Keratinocyte (primary cell): Measurements from ENCODE around the gene SLC26A4. TPM values are rescaled to one million over a fixed set of nuclear protein-coding genes. Genes with fewer than 3 reads are reported as not detected.

Source experiments
- DNase-seq: peaks from one replicate; pipeline ENCODE4 v3.0.0-alpha.2; 2011; ENCODE audit warnings: low read depth, missing footprints, low spot score
- FAIRE-seq: peaks from 2 replicates; lab custom pipeline; 2011; peaks lifted over from hg19 to GRCh38; lab: Jason Lieb, UNC
- H2AFZ ChIP-seq: 2 replicates; pipeline ENCODE4 v1.6.0; 2012; ENCODE audit warnings: low read length, control low read depth, inconsistent platforms; ENCODE audit not compliant: control insufficient read depth
- H3K27ac ChIP-seq: 2 replicates; pipeline ENCODE4 v1.5.1; 2011; ENCODE audit warnings: low read length; ENCODE audit not compliant: control insufficient read depth, insufficient read depth
- H3K27me3 ChIP-seq: 3 replicates; pipeline ENCODE4 v1.6.0; 2011; ENCODE audit warnings: low read length; ENCODE audit not compliant: control insufficient read depth, insufficient read depth; ENCODE audit errors: extremely low read depth
- H3K36me3 ChIP-seq, 2 experiments: 2 replicates in 1 of 2; 3 replicates in 1 of 2; pipeline ENCODE4 v1.5.1; 2011; ENCODE audit warnings: low read length in 2 of 2, mild to moderate bottlenecking in 1 of 2; ENCODE audit not compliant: control insufficient read depth in 2 of 2, insufficient read depth in 2 of 2; ENCODE audit errors: extremely low read depth in 1 of 2
- H3K4me1 ChIP-seq: 3 replicates; pipeline ENCODE4 v1.5.1; 2011; ENCODE audit warnings: low read length; ENCODE audit not compliant: control insufficient read depth, insufficient read depth; ENCODE audit errors: extremely low read depth
- H3K4me2 ChIP-seq: 3 replicates; pipeline ENCODE4 v1.6.0; 2011; ENCODE audit warnings: low read depth, low read length; ENCODE audit not compliant: control insufficient read depth, insufficient read depth; ENCODE audit errors: extremely low read depth
- H3K4me3 ChIP-seq, 3 experiments: fragments of 200-600 bp in 1 of 3; sonication (generic) in 1 of 3; 2 replicates in 2 of 3; 3 replicates in 1 of 3; pipeline ENCODE4 v1.5.1; 2011 to 2016; ENCODE audit warnings: low read length in 3 of 3, mild to moderate bottlenecking in 3 of 3, control low read depth in 2 of 3, inconsistent platforms in 1 of 3, low read depth in 1 of 3, mixed read lengths in 1 of 3, mixed run types in 1 of 3, moderate library complexity in 1 of 3; ENCODE audit not compliant: control insufficient read depth in 2 of 3, insufficient read depth in 2 of 3; ENCODE audit errors: extremely low read depth in 1 of 3
- H3K79me2 ChIP-seq: 2 replicates; pipeline ENCODE4 v1.6.0; 2012; ENCODE audit warnings: low read length; ENCODE audit not compliant: control insufficient read depth, insufficient read depth
- H3K9ac ChIP-seq: 3 replicates; pipeline ENCODE4 v1.6.0; 2011; ENCODE audit warnings: low read length; ENCODE audit not compliant: control insufficient read depth, insufficient read depth; ENCODE audit errors: extremely low read depth
- H3K9me1 ChIP-seq: 3 replicates; pipeline ENCODE4 v1.6.0; 2011; ENCODE audit warnings: low read length; ENCODE audit not compliant: control insufficient read depth, insufficient read depth; ENCODE audit errors: extremely low read depth
- H3K9me3 ChIP-seq: 2 replicates; pipeline ENCODE4 v1.5.1; 2012; ENCODE audit warnings: low read depth, low read length; ENCODE audit not compliant: control insufficient read depth
- H4K20me1 ChIP-seq: 3 replicates; pipeline ENCODE4 v1.6.0; 2011; ENCODE audit warnings: low read length; ENCODE audit not compliant: control insufficient read depth, insufficient read depth; ENCODE audit errors: extremely low read depth
- CTCF ChIP-seq, 3 experiments: IDR thresholded peaks in 1 of 3; conservative IDR thresholded peaks in 1 of 3; optimal IDR thresholded peaks in 1 of 3; 2 replicates in 2 of 3; 3 replicates in 1 of 3; pipeline versions ENCODE3 to v1.5.1; 2011; ENCODE audit warnings: low read length in 3 of 3, mild to moderate bottlenecking in 3 of 3, moderate library complexity in 2 of 3, control low read depth in 1 of 3, inconsistent platforms in 1 of 3; ENCODE audit not compliant: insufficient read depth in 2 of 3; ENCODE audit errors: extremely low read depth in 1 of 3
- EZH2 ChIP-seq: IDR thresholded peaks from one replicate; pipeline ENCODE4 v1.6.1; 2012; ENCODE audit warnings: inconsistent platforms, mild to moderate bottlenecking, low read length, moderate library complexity
- dilution Hi-C: fragments of 300-500 bp; cut with MboI; formaldehyde crosslinking; loops from one replicate; pipeline ENCODE4 v1.7.0; 2020; ENCODE audit warnings: low sequenced_read_pairs; ENCODE audit not compliant: extremely low pct_ligation_motif_present
- polyA plus RNA-seq, 5 experiments: library from polyadenylated mRNA; depleted of rRNA in 3 of 5; stranded (reverse) in 3 of 5; stranded (forward) in 1 of 5; unstranded in 1 of 5; fragments of >200 nt; gene quantifications; 1 replicate in 1 of 5; 2 replicates in 3 of 5; 3 replicates in 1 of 5; pipeline versions ENCODE4 v1.2.1 to v1.2.3, GENCODE V29; 2011 to 2012; ENCODE audit warnings: missing spikeins in 2 of 5, low read depth in 1 of 5, low replicate concordance in 1 of 5

Gene SLC26A4
- polyA plus RNA-seq, 1 donor (not counting 4 experiments of a cell fraction or from before 2014, with no cell fraction given), result 0.26 TPM

DNA sequence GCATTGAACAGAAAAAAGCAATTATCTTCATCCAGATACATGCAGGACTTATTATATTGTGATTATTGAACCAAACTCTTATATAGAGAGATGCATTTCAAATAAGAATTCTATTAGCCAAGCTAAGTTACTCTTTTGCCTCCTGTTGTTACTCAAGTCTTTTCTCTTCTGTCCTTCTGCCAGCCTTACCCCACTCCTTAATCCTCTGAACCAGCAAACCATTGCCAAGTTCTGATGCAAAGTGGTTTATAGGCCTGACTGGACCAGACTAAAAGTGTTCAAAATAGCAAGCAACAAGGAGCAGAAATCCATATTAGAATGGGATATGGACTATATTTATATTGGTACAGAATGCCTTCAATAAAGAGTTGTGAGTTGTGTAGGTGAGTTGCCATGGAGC, 2.2 kb upstream of the SLC26A4 start:
- Histone ChIP-seq H2AFZ (no peak overlapping the region), H3K79me2 (no peaks in the 10 kb centered on the region), H3K9me3 (no peaks in the 10 kb centered on the region), H3K27ac (no peak overlapping the region), H3K4me2 (no peak overlapping the region), H4K20me1 (no peaks in the 10 kb centered on the region), H3K9ac (no peak overlapping the region), H3K4me1 (peaks cover 4% of the 10 kb centered on the region), H3K9me1 (no peaks in the 10 kb centered on the region), H3K36me3 (no peaks in the 10 kb centered on the region), H3K27me3 (peaks cover 30% of the 10 kb centered on the region), H3K4me3 (no peak overlapping the region)
- FAIRE-seq (no peak), DNase-seq (no peak)
- TF ChIP-seq CTCF (optimal IDR thresholded peaks at IDR 0.05 in 1 of 3, IDR thresholded peaks at IDR 0.05 in 1 of 3, conservative IDR thresholded peaks at IDR 0.05 in 1 of 3; ENCODE audit: extremely low read depth in 1 of 3, insufficient read depth in 2 of 3, low read length in 3 of 3) (no peak), EZH2 (no peak)
- dilution Hi-C loops, result no loop called here

GRCh38 chr7:107659666-107660065, 962 bp upstream of the SLC26A4 start:
- DNase-seq, result no peak
- FAIRE-seq, result peak; percentile 73

More at GRCh38 chr7:107659666-107660065, 962 bp upstream of the SLC26A4 start:
- no peaks in the 10 kb centered on the region for H3K36me3 ChIP-seq
- H3K27ac ChIP-seq, result no peak overlapping the region
- H3K27me3 ChIP-seq, result peaks cover 30% of the 10 kb centered on the region
- no peaks in the 10 kb centered on the region for H3K9me1 ChIP-seq
- dilution Hi-C loops, result no loop called here
- H3K4me2 ChIP-seq, result no peak overlapping the region
- H2AFZ ChIP-seq, result no peak overlapping the region
- no peaks in the 10 kb centered on the region for H4K20me1 ChIP-seq
- H3K79me2 ChIP-seq, result no peaks in the 10 kb centered on the region
- H3K4me1 ChIP-seq, result peaks cover 4% of the 10 kb centered on the region
- no peak overlapping the region for H3K4me3 ChIP-seq
- no peaks in the 10 kb centered on the region for H3K9me3 ChIP-seq
- no peak overlapping the region for H3K9ac ChIP-seq
- TF ChIP-seq EZH2, result no peak
- no peak for TF ChIP-seq CTCF (optimal IDR thresholded peaks at IDR 0.05 in 1 of 3, IDR thresholded peaks at IDR 0.05 in 1 of 3, conservative IDR thresholded peaks at IDR 0.05 in 1 of 3; ENCODE audit: extremely low read depth in 1 of 3, insufficient read depth in 2 of 3, low read length in 3 of 3)
